ENCODE measurements around the gene CDC42.

CDC42 gene

GRCh38 chr1:22038036-22038435 lies 14.5 kb upstream of the CDC42 start:
- DNase-seq = no peak

GRCh38 chr1:22039594-22040285 lies 12.8 kb upstream of the CDC42 start:
- peak; percentile 81 for DNase-seq

GRCh38 chr1:22040286-22040623 lies 12.3 kb upstream of the CDC42 start:
- no peak for DNase-seq

GRCh38 chr1:22041505-22041904 lies 11.0 kb upstream of the CDC42 start:
- no peak for DNase-seq

- DNase-seq = no peak
These were observed 9.2 kb upstream of the CDC42 start for GRCh38 chr1:22043198-22043769.

- no peak for DNase-seq
These were observed 7.7 kb upstream of the CDC42 start for GRCh38 chr1:22044690-22045420.

GRCh38 chr1:22045604-22046228 lies 6.8 kb upstream of the CDC42 start:
- DNase-seq = no peak

GRCh38 chr1:22048351-22049192 lies 3.9 kb upstream of the CDC42 start:
- no peak for DNase-seq

- no peak for DNase-seq
These were observed 2.2 kb upstream of the CDC42 start for GRCh38 chr1:22050330-22050729.

GRCh38 chr1:22051607-22052114 lies 848 bp upstream of the CDC42 start:
- DNase-seq = no peak

- peak; percentile 49 for DNase-seq
These were observed 730 bp downstream of the CDC42 start for GRCh38 chr1:22053017-22053860.

- no peak for DNase-seq
These were observed 1.6 kb downstream of the CDC42 start for GRCh38 chr1:22053861-22054770.

- no peak for DNase-seq
These were observed 3.0 kb downstream of the CDC42 start for GRCh38 chr1:22055463-22055862.

GRCh38 chr1:22056043-22056442 lies 3.5 kb downstream of the CDC42 start:
- DNase-seq = no peak

- DNase-seq = no peak
These were observed 4.4 kb downstream of the CDC42 start for GRCh38 chr1:22056936-22057335.

- no peak for DNase-seq
These were observed 5.4 kb downstream of the CDC42 start for GRCh38 chr1:22057861-22058260.

GRCh38 chr1:22064751-22065402 lies 12.4 kb downstream of the CDC42 start:
- DNase-seq = no peak

- DNase-seq = no peak
These were observed 19.0 kb downstream of the CDC42 start for GRCh38 chr1:22071511-22071910.

- DNase-seq = no peak
These were observed 22.3 kb downstream of the CDC42 start for GRCh38 chr1:22074803-22075202.

- DNase-seq = no peak
These were observed 23.2 kb downstream of the CDC42 start for GRCh38 chr1:22075718-22076117.

All from T-helper 9 cell (primary cell).